ENCODE measurements around the gene TAF11L8.
"Not testable (repeated sequence)": the region's sequence is repeated elsewhere in the genome, so short reads cannot be mapped to it uniquely, and the experiment has no call there.

TAF11L8 gene

GRCh38 chr5:17585658-17586057 is 5.1 kb downstream of the TAF11L8 start, which contains the start of gene TAF11L7:
Gene TAF11L7, minus strand, starts transcription at chr5:17585758.
- not testable (repeated sequence) for H3K27ac ChIP-seq (ENCODE audit: low read depth, low read length); H3K36me3 ChIP-seq (ENCODE audit: control insufficient read depth, insufficient read depth, low read length); H3K4me1 ChIP-seq (ENCODE audit: control insufficient read depth, insufficient read depth, low read length); H3K9ac ChIP-seq (ENCODE audit: low read length); H3K27me3 ChIP-seq (ENCODE audit: control insufficient read depth, insufficient read depth, low read length); H3K4me3 ChIP-seq (ENCODE audit: low read length)

Measured in rectal smooth muscle tissue (tissue), 1 donor.